Measurements from ENCODE around the gene CHAD.

DNA sequence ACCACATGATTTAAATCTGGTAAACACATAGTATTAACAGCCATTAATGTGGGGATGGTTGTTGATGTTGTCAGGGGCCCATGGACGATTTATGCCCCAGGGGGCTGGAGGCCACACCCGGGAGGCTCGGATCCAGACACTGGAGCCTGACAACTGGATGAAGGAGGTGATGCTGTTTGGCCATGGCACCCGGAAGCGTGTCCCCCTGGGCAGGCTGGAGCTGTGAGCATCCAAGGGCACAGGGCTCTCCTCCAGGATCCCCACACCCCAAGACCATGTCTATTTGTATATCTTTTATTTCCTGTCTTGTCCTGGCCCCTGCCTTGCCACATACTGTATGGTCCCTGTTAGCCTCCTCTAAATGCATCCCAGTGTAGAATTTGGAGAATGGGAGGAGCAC lies 14.6 kb upstream of the CHAD start:
- TF ChIP-seq OSR1 (CRISPR knock-in tag; IDR thresholded peaks at IDR 0.05) (no peak), ARNTL (CRISPR knock-in tag; IDR thresholded peaks at IDR 0.05; ENCODE audit: borderline replicate concordance, low read depth) (no peak), ZC3H10 (CRISPR knock-in tag; IDR thresholded peaks at IDR 0.05) (no peak)

Data from SK-N-SH treated with all-trans-retinoic acid at 6 μM for 48 hours (cell line).